Activated T-cell treated with anti-CD3 and anti-CD28 coated beads, Interleukin-2, amount 50 U/mL, for 4 hours (primary cell): Measurements from ENCODE around the gene RUNX1. TPM values are rescaled to one million over a fixed set of nuclear protein-coding genes. Genes with fewer than 3 reads are reported as not detected.
A peak's percentile ranks its signal among the peaks of the same experiment; 100 is the strongest.

Experiments
- ATAC-seq, 2 donors: fragments of 200-7000 bp; cut with Tn5 transposase; one replicate each; pipeline ENCODE4 v1.10.0; 2021
- DNase-seq: peaks from one replicate; pipeline ENCODE4 v3.0.0-alpha.2; 2020
- H3K27me3 Mint-ChIP-seq: one replicate; pipeline ENCODE4 v1.8.0; 2021; ENCODE audit warnings: low read depth, mixed read lengths
- H3K36me3 Mint-ChIP-seq: one replicate; pipeline ENCODE4 v1.8.0; 2022; ENCODE audit warnings: mixed read lengths; ENCODE audit not compliant: insufficient read depth
- H3K4me1 Mint-ChIP-seq: one replicate; pipeline ENCODE4 v1.8.0; 2021; ENCODE audit warnings: low read depth, mixed read lengths
- H3K4me3 Mint-ChIP-seq: one replicate; pipeline ENCODE4 v1.8.0; 2021; ENCODE audit warnings: mild to moderate bottlenecking, moderate library complexity, mixed read lengths
- H3K9me3 Mint-ChIP-seq: one replicate; pipeline ENCODE4 v1.8.0; 2021; ENCODE audit warnings: mixed read lengths
- total RNA-seq, 3 donors: library from RNA; stranded (reverse); gene quantifications; one replicate each; pipeline ENCODE4 v1.2.1, GENCODE V29; 2021

The RUNX1 gene
- total RNA-seq, result 100 to 1,000 TPM in 1 of 3 donors, 10 to 100 TPM in 2; 91.6 to 116 (median 99.9) TPM

DNA sequence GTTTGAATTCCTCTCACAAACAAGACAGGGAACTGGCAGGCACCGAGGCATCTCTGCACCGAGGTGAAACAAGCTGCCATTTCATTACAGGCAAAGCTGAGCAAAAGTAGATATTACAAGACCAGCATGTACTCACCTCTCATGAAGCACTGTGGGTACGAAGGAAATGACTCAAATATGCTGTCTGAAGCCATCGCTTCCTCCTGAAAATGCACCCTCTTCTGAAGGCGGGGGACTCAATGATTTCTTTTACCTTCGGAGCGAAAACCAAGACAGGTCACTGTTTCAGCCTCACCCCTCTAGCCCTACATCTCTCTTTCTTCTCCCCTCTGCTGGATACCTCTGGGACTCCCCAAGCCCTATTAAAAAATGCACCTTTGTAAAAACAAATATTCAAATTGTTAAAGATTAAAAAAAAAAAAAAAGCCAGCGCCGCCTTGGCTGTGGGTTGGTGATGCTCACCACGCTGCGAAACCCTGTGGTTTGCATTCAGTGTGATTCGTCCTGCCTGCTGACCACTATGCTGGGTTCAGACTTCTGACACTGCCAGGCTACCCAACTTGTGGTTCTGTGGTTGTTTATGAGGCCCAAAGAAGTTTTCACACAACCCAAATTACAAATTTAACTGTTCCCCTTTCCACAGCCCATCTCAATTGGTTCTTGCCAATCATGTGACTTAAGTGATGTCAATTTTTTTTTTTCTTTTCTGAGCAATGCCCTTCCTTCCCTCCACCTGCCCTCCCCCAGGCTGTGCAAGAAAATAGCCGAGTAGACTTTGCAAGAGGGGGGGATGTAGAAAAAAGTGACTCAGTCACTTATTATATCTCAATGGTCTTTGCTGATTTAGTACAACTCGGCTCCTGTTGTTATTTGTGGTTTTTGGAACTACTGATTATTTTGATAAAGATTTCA lies at the start of gene RUNX1:
Gene RUNX1 (minus strand): TSS at position 597 of the 912 bp plus-strand sequence.
- Mint-ChIP-seq H3K36me3 (peaks cover 10% of the 10 kb centered on the region), H3K4me1 (peaks cover 73% of the 10 kb centered on the region), H3K4me3 (peak within 1 kb of the TSS; percentile 94), H3K27me3 (no peaks in the 10 kb centered on the region), H3K9me3 (no peaks in the 10 kb centered on the region)
- ATAC-seq (peak; percentile 53 to 57), DNase-seq (peak; percentile 60)

DNA sequence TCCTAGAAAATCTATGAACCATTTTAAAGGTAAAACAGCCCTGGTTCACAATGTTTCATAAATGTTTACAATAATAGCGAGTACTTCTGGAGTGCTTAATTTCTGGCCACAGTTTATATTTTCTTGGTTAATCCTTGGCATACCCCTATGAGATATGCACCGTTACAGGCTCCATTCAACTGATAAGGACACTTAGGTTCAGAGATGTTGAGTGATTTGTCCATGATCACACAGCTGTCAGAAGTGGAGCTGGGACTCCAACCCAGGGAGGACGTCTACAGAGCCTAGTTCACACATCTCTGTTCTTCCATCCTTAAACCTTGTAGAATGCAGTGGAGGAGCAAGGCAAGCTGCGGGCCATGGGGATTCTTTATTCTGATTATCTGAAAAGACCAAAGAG lies 48.4 kb upstream of the RUNX1 start:
- Mint-ChIP-seq H3K4me3 (no peak overlapping the region), H3K27me3 (no peaks in the 10 kb centered on the region), H3K4me1 (peaks cover 25% of the 10 kb centered on the region), H3K9me3 (no peaks in the 10 kb centered on the region), H3K36me3 (no peaks in the 10 kb centered on the region)
- ATAC-seq, result no peak
- no peak for DNase-seq

DNA sequence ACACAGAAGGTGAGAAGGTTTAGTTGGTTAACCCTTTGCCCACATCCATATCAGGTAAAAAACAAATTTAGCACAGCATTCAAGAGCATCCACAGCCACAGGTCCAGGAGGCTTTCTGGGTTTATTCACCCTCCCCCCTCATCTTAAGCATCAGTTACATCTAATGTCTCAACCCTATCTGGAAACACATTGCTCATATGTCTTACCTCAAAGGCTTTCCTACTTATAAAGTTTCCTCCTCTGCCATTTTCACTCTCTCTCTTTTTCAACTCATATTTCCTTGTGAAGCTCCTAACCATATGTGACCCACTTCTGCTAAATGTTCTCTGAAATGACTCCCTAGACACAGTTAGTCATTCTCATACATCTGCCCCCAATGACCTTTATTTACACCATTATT lies 47.9 kb upstream of the RUNX1 start:
- H3K27me3 Mint-ChIP-seq, result no peaks in the 10 kb centered on the region
- no peaks in the 10 kb centered on the region for H3K9me3 Mint-ChIP-seq
- no peak for DNase-seq
- H3K36me3 Mint-ChIP-seq, result no peaks in the 10 kb centered on the region
- peaks cover 25% of the 10 kb centered on the region for H3K4me1 Mint-ChIP-seq
- peak; percentile 81 to 83 for ATAC-seq
- H3K4me3 Mint-ChIP-seq, result no peak overlapping the region

DNA sequence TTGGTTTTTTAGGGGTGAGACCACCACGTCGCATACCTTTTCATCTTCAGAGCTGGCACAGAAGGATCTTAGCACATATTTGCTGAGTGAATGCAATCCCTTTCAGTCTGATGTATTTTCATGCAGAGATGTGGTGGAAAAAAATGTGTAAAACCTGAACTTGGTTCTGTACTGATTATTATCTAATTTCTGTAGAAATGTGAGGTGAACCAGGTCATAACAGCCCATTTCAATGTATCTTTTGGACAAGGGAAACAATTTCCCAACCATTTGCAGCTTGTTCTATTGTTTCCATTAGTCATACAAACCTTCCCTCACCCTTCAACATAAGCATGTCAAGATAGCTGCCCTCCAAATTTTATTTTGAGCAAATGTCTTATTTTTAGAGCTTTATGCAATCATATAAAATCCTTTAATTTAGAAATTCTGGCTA lies 46.8 kb upstream of the RUNX1 start:
- Mint-ChIP-seq H3K36me3 (no peaks in the 10 kb centered on the region), H3K27me3 (no peaks in the 10 kb centered on the region), H3K4me1 (peaks cover 29% of the 10 kb centered on the region), H3K9me3 (peaks cover 2% of the 10 kb centered on the region), H3K4me3 (no peak overlapping the region)
- DNase-seq, result no peak
- peak; percentile 39 to 53 for ATAC-seq

DNA sequence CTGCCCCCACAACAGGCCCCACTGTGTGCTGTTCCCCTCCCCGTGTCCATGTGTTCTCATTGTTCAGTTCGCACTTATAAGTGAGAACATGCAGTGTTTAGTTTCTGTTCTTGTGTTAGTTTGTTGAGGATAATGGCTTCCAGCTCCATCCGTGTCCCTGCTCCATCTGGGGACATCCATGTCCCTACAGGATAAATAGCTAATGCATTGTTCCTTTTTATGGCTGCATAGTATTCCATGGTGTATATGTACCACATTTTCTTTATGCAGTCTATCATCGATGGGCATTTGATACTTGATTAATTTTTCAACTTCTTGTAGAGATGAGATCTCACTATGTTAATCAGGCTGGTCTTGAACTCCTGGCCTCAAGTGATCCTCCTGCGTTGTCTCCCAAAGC lies 44.4 kb upstream of the RUNX1 start:
- ATAC-seq (no peak), DNase-seq (no peak)
- H3K4me1 Mint-ChIP-seq, result peaks cover 47% of the 10 kb centered on the region
- H3K27me3 Mint-ChIP-seq, result no peaks in the 10 kb centered on the region
- peaks cover 7% of the 10 kb centered on the region for H3K9me3 Mint-ChIP-seq
- no peak overlapping the region for H3K4me3 Mint-ChIP-seq
- no peaks in the 10 kb centered on the region for H3K36me3 Mint-ChIP-seq

DNA sequence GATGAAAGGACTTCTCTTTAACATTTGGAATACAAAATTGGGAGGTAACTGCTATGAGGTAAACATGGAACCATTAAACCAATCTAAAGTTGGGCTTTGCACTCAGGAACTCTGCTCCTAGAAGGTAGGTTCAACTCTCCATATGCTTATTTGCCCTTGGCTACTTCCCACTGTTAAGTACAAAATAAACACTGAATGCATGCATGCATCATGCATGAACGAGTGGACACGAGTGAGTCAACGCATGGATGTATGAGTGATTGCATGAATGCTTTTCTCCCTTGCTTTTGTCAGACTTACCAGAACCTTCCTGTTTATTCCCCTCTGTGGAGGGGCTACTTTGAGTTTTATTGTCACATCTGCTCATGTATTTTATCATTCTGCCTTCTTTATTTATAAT lies 42.4 kb upstream of the RUNX1 start:
- ATAC-seq (no peak), DNase-seq (no peak)
- Mint-ChIP-seq H3K4me3 (no peak overlapping the region), H3K4me1 (peaks cover 47% of the 10 kb centered on the region), H3K27me3 (no peaks in the 10 kb centered on the region), H3K36me3 (no peaks in the 10 kb centered on the region), H3K9me3 (peaks cover 7% of the 10 kb centered on the region)

DNA sequence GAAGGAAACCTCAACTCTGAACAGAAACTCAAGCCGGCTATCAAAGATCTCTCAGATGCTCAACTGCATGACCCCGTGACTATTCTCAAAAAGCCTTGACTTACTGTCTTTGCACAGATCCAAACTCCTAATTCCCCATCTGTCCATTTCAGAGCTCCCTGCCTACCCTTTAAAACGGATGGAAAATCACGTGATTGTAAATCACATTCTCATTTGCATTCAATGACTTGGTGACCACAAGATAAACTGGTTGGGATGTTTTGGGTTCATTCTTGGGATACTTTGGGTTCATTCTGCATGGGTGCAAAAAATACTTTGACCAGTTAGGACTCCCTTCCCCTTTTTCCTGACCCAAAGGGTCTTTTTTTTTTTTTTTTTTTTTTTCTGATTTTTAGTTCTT lies 41.3 kb upstream of the RUNX1 start:
- Mint-ChIP-seq H3K9me3 (peaks cover 7% of the 10 kb centered on the region), H3K27me3 (no peaks in the 10 kb centered on the region), H3K4me1 (peaks cover 38% of the 10 kb centered on the region), H3K4me3 (no peak overlapping the region), H3K36me3 (no peaks in the 10 kb centered on the region)
- DNase-seq (no peak), ATAC-seq (no peak)

DNA sequence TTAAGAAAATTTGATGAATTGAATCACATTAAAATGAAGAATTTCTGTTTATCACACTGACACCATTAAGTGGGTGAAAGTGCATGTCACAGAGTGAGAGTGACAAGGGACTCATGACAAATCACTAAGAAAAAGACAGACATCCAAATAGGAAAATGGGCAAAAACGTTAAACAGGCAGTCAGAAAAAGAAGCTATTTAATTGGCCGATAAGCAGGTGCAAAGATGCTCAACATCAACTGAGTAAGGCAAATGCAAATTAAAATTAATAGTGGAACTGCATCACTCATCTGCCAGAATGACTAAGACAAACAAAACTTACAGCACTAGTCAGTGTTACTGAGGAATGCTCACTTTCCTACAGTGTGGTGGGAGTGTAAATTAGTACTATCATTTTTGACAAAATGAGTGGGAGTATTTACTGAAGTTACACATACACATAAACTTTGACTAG lies 39.2 kb upstream of the RUNX1 start:
- no peaks in the 10 kb centered on the region for H3K27me3 Mint-ChIP-seq
- H3K4me1 Mint-ChIP-seq, result peaks cover 33% of the 10 kb centered on the region
- H3K4me3 Mint-ChIP-seq, result no peak overlapping the region
- DNase-seq, result no peak
- no peaks in the 10 kb centered on the region for H3K36me3 Mint-ChIP-seq
- ATAC-seq, result peak; percentile 94 to 95
- H3K9me3 Mint-ChIP-seq, result peaks cover 7% of the 10 kb centered on the region

DNA sequence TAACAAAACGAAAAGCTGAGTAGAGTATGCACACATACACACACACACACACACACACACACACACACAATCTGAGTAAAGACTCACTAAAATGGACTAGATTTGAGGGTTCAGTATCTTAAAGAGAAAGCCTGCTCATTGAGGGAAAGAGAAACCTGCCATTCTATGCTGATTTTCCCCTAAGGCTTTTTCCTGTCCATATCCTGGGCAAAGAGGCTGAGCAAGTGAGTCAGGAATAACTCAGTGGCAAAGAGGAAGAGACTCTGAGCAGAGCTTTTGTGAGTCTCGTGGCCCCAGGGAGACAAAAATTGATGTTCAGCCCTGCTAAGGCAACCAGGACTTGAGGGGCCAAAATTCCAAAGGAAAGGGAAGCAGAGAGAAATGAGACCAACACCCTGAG lies 37.3 kb upstream of the RUNX1 start:
- Mint-ChIP-seq H3K9me3 (peaks cover 7% of the 10 kb centered on the region), H3K4me1 (peaks cover 29% of the 10 kb centered on the region), H3K36me3 (no peaks in the 10 kb centered on the region), H3K27me3 (no peaks in the 10 kb centered on the region), H3K4me3 (no peak overlapping the region)
- ATAC-seq (no peak), DNase-seq (no peak)

DNA sequence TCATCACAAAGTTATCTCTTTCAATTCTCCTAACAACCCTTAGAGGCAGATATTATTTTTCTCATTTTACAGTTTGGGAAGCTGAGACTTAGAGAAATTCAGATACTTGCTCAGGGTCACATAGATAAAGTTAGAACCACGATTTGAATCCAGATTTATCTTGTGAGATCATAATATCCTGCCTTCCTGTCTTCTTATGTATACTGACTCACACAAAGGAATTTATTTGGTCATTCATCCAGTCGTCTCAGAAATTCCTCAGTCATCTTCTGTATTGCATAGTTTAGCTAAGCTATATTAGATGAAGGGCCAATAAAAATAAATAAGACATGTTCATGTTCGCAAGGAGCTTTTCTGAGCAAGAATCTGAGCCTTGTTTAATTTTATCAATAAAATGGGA lies 35.8 kb upstream of the RUNX1 start:
- H3K9me3 Mint-ChIP-seq, result peaks cover 4% of the 10 kb centered on the region

DNA sequence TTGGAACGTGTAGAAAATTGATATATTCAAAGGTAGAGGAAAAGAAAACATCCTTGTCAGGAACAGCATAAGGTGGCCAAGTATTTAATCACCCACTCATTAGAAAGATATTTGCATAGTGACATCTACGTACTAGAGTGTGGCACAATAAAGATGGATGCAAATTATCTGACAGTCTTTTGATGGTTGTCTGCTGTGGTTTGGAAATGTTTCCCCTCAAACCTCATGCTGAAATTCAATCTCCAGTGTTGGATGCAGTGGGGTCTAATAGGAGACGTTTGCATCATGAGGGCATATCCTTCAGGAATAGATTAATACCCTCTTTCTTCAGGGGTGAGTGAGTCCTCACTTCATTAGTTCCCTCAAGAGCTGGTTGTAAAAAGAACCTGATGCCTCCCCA lies 34.1 kb upstream of the RUNX1 start:
- Mint-ChIP-seq H3K4me1 (peaks cover 15% of the 10 kb centered on the region), H3K9me3 (no peaks in the 10 kb centered on the region)

More for the DNA sequence above, 35.8 kb upstream of the RUNX1 start:
- Mint-ChIP-seq H3K4me3 (no peak overlapping the region), H3K4me1 (peaks cover 24% of the 10 kb centered on the region), H3K27me3 (no peaks in the 10 kb centered on the region), H3K36me3 (no peaks in the 10 kb centered on the region)
- ATAC-seq, result no peak
- no peak for DNase-seq

DNA sequence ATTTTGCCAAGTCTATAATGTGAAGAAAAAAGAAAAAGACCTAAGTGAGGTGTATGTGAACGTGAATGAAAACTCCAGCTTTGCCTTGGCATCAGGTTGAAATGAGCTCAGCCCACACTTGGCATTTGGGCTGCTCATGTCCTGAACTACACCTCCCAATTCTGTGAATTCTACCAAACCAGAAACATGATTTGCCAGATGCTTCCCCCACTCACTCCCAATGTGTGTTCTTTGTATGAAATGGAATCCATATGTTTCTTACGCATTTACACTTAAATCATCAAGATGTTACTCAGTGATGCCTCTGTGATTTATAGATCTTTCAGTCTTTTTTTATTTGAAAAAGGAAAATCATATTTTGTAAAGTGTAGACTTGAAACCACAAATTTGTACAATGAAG lies 32.8 kb upstream of the RUNX1 start:
- ATAC-seq (no peak), DNase-seq (no peak)
- Mint-ChIP-seq H3K27me3 (no peaks in the 10 kb centered on the region), H3K4me1 (peaks cover 12% of the 10 kb centered on the region), H3K36me3 (no peaks in the 10 kb centered on the region), H3K4me3 (no peak overlapping the region), H3K9me3 (no peaks in the 10 kb centered on the region)

More for the DNA sequence above, 34.1 kb upstream of the RUNX1 start:
- no peak for DNase-seq
- H3K27me3 Mint-ChIP-seq, result no peaks in the 10 kb centered on the region
- ATAC-seq, result no peak
- no peaks in the 10 kb centered on the region for H3K36me3 Mint-ChIP-seq
- no peak overlapping the region for H3K4me3 Mint-ChIP-seq

DNA sequence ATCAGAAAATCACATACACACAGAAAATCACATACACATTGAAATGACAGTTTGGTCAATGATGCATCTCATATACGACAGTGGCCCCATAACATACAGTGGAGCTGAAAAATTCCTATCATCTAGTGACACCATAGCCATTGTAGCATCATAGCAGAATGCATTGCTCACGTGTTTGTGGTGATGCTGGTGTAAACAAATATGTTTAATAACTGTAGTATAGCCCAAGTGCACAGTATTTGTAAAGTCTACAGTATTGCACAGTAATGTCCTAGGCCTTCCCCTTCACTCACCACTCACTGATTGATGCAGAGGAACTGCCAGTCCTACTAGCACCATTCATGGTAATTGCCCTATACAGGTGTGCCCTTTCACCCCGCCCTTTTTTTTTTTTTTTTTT lies 30.1 kb upstream of the RUNX1 start:
- Mint-ChIP-seq H3K4me3 (no peak overlapping the region), H3K27me3 (no peaks in the 10 kb centered on the region), H3K9me3 (peaks cover 5% of the 10 kb centered on the region), H3K4me1 (peaks cover 13% of the 10 kb centered on the region), H3K36me3 (no peaks in the 10 kb centered on the region)
- DNase-seq (no peak), ATAC-seq (no peak)

DNA sequence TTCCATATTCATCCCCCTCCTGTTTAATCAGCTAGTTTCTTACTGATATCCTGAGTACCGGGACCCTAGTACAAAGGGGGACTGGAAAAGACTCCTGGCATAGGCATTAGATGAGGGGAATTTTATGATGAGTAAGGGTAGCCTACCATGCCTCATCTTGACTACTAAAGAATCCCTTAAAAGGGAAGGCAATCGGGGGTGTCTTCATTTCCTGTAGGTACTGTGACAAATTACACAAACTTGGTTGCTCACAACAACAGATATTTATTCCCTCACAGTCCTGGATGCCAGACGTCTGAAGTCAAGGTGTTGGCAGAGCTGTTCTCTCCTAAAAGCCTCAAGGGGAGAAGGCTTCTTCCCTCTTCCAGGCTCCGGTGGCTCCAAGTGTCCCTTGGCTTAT lies 28.9 kb upstream of the RUNX1 start:
- Mint-ChIP-seq H3K4me1 (peaks cover 13% of the 10 kb centered on the region), H3K36me3 (no peaks in the 10 kb centered on the region), H3K27me3 (no peaks in the 10 kb centered on the region), H3K9me3 (peaks cover 10% of the 10 kb centered on the region), H3K4me3 (no peak overlapping the region)
- ATAC-seq (peak; percentile 53 to 58), DNase-seq (no peak)

DNA sequence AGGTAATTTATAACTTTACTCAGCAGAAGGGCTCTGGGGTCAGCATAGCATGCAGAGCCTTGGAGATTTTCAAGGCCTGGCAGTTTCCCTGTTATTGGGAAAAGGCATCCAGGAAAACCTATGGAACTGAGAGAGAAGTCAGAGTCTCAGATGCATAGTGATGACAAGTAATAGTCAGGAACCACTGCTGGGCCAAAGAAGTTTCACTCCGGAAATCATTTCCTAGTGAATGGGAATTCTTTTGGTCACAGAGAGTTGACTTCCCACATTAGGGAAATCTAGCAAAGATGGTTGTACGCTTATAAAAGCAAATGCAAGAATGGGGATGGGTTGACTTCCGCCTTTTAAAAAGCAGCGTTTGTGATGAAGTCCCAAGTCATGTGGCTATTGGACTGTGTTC lies 28.4 kb upstream of the RUNX1 start:
- Mint-ChIP-seq H3K4me1 (peaks cover 13% of the 10 kb centered on the region), H3K27me3 (no peaks in the 10 kb centered on the region), H3K9me3 (peaks cover 10% of the 10 kb centered on the region), H3K36me3 (no peaks in the 10 kb centered on the region), H3K4me3 (no peak overlapping the region)
- no peak for ATAC-seq
- no peak for DNase-seq
